Testis (tissue), 2 donors: ENCODE measurements around the gene CFAP46.

Experiments used
- CTCF ChIP-seq, 3 experiments: fragments of 450-650 bp in 2 of 3; fragments of 200-600 bp in 1 of 3; sonication (generic) in 1 of 3; IDR thresholded peaks; one replicate each; pipeline ENCODE4 v1.5.1; 2016 to 2019; ENCODE audit warnings: antibody characterized with exemption in 3 of 3, mild to moderate bottlenecking in 2 of 3, moderate library complexity in 1 of 3
- POLR2A ChIP-seq: fragments of 450-650 bp; IDR thresholded peaks from one replicate; pipeline ENCODE4 v1.6.1; 2017; ENCODE audit warnings: antibody characterized with exemption, mild to moderate bottlenecking, moderate library complexity

- no peak for TF ChIP-seq CTCF (IDR thresholded peaks at IDR 0.05)
- TF ChIP-seq POLR2A = no peak
Measured at GRCh38 chr10:132912225-132912712, 30.1 kb downstream of the CFAP46 start.
